Measurements from ENCODE around the gene AGAP2. TPM values are rescaled to one million over a fixed set of nuclear protein-coding genes. Genes with fewer than 3 reads are reported as not detected.
"Not testable (repeated sequence)": the region's sequence is repeated elsewhere in the genome, so short reads cannot be mapped to it uniquely, and the experiment has no call there.

Gene AGAP2
- total RNA-seq, result 7.6 TPM

DNA sequence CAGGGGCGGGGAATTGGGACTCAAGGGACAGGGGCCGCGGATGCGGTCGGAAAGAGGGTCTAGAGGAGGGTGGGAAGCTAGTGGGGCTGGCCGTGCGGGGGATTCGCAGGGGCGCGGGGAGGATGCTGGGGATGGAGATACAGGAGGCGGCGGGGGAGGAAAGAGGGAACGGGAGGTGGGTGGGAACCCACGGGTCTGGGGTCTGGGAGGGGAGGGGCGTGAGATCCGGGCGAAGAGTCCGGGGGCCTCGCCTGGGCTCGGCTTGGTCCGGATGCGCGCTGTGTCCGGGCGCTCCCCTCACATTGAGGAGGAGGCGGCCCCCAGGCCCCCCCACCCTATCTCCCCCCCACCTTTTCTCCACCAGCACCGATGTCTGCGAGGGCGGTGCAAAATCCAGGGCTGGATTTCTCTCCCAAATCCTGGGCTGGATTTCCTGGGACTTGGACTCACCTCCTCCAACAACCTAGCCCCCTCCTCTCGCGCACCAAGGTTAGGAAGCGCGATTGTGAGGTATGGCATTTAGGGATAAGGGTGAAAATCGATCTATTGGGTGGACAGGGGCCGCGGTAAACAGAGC, at the start of gene AGAP2:
TSS of gene AGAP2 (minus strand) at position 82 of the 577 bp plus-strand sequence. CDS start 496 bp downstream, outside the sequence.
- peaks cover 38% of the 10 kb centered on the region for H3K4me1 ChIP-seq (ENCODE audit: insufficient read depth, low read length)
- no peaks in the 10 kb centered on the region for H3K9me3 ChIP-seq (ENCODE audit: low read depth, low read length)
- no peaks in the 10 kb centered on the region for H3K27me3 ChIP-seq (ENCODE audit: insufficient read depth, low read length)
- no peak within 1 kb of the TSS for H3K4me3 ChIP-seq (ENCODE audit: low read length)

DNA sequence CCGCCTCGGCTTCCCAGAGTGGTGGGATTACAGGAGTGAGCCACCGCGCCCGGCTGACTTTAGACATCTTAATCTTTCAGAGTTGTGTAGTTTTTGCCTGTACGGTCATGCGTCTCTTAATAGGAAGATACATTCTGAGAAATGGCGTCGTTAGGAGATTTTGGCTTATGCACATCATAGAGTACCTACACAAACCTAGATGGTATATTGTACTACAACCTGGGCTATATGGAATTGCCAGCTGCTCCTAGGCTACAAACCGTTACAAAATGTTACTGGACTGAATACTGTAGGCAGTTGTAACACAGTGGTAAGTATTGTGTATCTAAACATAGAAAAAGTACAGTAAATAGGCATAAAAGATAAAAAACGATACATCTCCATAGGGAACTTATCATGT, 45.3 kb upstream of the AGAP2 start:
- Histone ChIP-seq H3K9me3 (ENCODE audit: low read depth, low read length) (no peaks in the 10 kb centered on the region), H3K27me3 (ENCODE audit: insufficient read depth, low read length) (no peaks in the 10 kb centered on the region), H3K4me1 (ENCODE audit: insufficient read depth, low read length) (peaks cover 39% of the 10 kb centered on the region), H3K4me3 (ENCODE audit: low read length) (no peak overlapping the region)

DNA sequence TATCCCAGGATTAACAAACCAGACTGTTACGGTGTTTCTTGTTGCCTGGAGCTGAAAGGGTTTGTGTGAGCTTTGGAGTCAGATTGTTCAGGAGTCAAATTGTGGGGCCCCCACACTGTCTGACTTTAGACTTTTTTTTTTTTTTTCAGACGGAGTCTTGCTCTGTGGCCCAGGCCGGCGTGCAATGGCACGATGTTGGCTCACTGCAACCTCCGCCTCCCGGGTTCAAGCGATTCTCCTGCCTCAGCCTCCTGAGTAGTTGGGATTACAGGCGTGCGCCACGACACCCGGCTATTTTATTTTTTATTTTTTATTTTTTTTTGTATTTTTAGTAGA, 44.9 kb upstream of the AGAP2 start:
- Histone ChIP-seq H3K27me3 (ENCODE audit: insufficient read depth, low read length) (no peaks in the 10 kb centered on the region), H3K4me1 (ENCODE audit: insufficient read depth, low read length) (peaks cover 39% of the 10 kb centered on the region), H3K9me3 (ENCODE audit: low read depth, low read length) (no peaks in the 10 kb centered on the region), H3K4me3 (ENCODE audit: low read length) (peak overlapping the region; percentile 83)

DNA sequence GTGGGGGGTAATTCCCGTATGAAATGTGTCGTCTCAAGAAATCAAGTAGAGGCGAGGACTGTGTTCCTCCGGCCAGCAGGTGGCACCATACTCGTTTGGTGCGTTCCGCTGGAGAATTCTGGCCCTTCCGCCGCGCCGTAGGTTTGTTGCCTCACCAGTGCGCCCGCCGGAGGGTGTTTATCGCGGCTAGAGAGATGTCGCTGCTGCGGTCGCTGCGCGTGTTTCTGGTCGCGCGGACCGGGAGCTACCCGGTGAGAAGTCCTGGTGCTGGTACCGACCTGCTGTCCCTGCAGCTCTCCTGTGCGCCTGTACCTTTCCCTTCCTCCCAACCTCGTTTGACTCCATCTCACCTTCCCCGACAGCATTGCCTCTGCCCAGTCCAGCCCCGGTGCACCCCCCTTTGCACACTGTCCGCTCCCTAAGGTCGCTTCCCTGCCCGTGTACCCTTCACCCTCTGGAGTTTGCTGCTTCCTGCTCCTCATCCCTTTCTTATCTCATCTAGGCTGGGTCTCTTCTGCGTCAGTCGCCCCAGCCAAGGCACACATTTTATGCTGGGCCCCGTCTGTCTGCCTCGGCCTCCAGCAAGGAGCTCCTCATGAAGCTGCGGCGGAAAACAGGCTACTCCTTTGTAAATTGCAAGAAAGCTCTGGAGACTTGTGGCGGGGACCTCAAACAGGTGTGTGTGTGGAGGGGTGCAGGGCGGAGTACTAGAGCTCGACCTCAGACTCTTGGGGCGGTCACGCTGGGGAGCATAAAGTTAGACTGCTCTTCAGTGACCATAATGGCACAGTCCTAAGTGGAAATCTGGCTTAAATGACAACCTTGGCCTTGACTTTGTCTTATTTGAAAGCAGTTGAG, 44.3 kb upstream of the AGAP2 start, which contains the start of gene TSFM:
TSS of gene TSFM (plus strand) at position 180 of the 858 bp plus-strand sequence. CDS start at position 195, 15 bp downstream.
- Histone ChIP-seq H3K4me3 (ENCODE audit: low read length) (peak within 1 kb of the TSS; percentile 83), H3K27me3 (ENCODE audit: insufficient read depth, low read length) (no peaks in the 10 kb centered on the region), H3K4me1 (ENCODE audit: insufficient read depth, low read length) (peaks cover 39% of the 10 kb centered on the region), H3K9me3 (ENCODE audit: low read depth, low read length) (no peaks in the 10 kb centered on the region)

DNA sequence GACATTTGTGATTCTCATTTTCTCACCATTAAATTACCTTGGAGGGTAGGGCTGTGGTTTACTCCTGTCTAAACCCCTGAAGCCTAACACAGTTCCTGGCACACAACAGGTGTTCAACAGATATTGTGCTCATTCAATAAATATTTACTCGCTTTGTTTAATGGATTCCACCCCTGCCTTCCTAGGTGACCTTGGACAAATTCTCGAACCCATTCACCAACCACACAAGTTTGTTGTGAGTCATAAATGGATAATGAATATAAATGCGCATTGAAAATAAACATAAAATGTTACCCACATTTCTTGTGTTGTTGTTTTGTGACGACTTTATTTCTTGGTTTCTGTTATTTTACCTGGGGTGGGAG, 43.7 kb upstream of the AGAP2 start:
- H3K4me3 ChIP-seq (ENCODE audit: low read length), result no peak overlapping the region
- peaks cover 39% of the 10 kb centered on the region for H3K4me1 ChIP-seq (ENCODE audit: insufficient read depth, low read length)
- no peaks in the 10 kb centered on the region for H3K9me3 ChIP-seq (ENCODE audit: low read depth, low read length)
- no peaks in the 10 kb centered on the region for H3K27me3 ChIP-seq (ENCODE audit: insufficient read depth, low read length)

DNA sequence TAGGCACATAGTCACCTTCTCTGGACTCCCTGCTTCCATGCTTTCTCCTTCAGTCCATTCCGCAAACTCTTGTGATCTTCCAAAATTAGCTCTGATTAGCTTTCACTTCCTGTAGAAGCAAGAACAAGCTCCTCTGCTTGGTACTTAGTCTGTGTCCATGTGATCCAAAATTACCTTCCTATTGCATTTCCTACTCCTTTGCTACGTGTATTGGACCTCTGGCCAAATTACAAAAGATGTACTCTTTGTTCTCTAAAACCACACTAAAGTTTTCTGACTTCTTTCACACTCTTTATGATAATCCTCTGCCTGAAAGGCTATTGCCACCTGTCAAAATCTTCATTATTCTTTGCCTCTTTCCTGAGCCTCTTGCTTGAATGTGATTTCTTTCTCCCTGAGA, 43.3 kb upstream of the AGAP2 start:
- no peak overlapping the region for H3K4me3 ChIP-seq (ENCODE audit: low read length)
- no peaks in the 10 kb centered on the region for H3K9me3 ChIP-seq (ENCODE audit: low read depth, low read length)
- no peaks in the 10 kb centered on the region for H3K27me3 ChIP-seq (ENCODE audit: insufficient read depth, low read length)
- H3K4me1 ChIP-seq (ENCODE audit: insufficient read depth, low read length), result peaks cover 39% of the 10 kb centered on the region

DNA sequence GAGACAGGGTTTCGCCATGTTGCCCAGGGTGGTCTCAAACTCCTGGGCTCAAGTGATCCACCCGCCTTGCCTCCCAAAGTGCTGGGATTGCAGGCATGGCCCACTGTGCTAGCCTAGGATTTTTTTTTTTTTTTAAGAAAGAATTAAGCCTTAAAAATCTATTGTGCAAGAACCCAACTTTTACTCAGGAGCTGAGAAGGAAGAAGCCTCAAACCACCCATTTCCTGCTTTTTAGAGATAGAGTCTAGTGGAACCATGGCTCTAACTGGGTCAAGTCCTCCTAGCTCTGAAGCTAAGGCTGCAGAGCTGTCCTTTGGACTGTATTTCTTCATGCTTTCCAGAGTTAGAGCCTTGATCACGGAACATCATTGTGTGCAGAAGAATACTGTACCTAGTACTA, 42.7 kb upstream of the AGAP2 start:
- H3K27me3 ChIP-seq (ENCODE audit: insufficient read depth, low read length), result no peaks in the 10 kb centered on the region
- no peak overlapping the region for H3K4me3 ChIP-seq (ENCODE audit: low read length)
- H3K9me3 ChIP-seq (ENCODE audit: low read depth, low read length), result no peaks in the 10 kb centered on the region
- H3K4me1 ChIP-seq (ENCODE audit: insufficient read depth, low read length), result peaks cover 39% of the 10 kb centered on the region

DNA sequence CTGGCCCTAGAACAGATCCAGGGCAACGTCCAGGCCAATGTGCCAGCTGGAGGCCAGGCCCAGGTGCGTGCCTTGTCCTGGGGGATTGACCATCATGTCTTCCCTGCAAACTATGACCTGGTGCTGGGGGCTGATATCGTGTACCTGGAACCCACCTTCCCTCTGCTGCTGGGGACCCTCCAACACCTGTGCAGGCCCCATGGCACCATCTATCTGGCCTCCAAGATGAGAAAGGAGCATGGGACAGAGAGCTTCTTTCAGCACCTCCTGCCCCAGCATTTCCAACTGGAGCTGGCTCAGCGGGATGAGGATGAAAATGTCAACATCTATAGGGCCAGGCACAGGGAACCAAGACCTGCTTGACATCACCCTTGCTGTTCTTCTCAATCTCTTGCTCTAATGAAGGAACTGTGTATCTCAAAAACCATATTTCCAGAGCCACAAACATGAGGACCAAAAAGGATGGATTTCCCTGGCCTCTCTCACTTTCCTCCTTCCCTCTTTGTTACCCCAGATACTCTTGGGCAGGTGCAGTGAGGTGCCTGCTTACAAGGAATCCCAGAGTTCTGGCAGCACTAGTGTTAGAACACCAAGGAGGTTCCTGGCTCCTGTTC, 41.8 kb upstream of the AGAP2 start:
- no peaks in the 10 kb centered on the region for H3K27me3 ChIP-seq (ENCODE audit: insufficient read depth, low read length)
- no peaks in the 10 kb centered on the region for H3K9me3 ChIP-seq (ENCODE audit: low read depth, low read length)
- H3K4me3 ChIP-seq (ENCODE audit: low read length), result no peak overlapping the region
- peaks cover 44% of the 10 kb centered on the region for H3K4me1 ChIP-seq (ENCODE audit: insufficient read depth, low read length)

DNA sequence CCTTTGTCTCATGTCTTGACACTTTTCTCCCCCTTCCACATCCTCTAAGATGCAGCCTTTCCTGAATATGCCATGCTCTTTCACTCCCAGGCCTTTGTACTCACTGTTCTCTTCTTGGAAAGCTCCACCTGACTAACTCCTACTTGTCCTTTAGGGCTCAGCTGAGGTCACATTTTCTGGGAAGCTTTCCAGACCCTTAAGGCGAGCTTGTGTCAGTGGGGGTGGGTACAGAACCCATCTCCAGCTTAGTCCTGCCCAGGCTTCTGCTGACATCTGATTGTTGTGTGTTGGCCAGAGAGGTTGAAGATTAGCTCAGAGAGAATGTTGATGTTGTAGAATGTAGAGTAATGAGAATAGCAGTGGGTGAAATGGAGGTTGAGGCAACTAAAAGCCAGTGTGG, 41.2 kb upstream of the AGAP2 start:
- H3K9me3 ChIP-seq (ENCODE audit: low read depth, low read length), result no peaks in the 10 kb centered on the region
- no peaks in the 10 kb centered on the region for H3K27me3 ChIP-seq (ENCODE audit: insufficient read depth, low read length)
- H3K4me1 ChIP-seq (ENCODE audit: insufficient read depth, low read length), result peaks cover 44% of the 10 kb centered on the region
- no peak overlapping the region for H3K4me3 ChIP-seq (ENCODE audit: low read length)

DNA sequence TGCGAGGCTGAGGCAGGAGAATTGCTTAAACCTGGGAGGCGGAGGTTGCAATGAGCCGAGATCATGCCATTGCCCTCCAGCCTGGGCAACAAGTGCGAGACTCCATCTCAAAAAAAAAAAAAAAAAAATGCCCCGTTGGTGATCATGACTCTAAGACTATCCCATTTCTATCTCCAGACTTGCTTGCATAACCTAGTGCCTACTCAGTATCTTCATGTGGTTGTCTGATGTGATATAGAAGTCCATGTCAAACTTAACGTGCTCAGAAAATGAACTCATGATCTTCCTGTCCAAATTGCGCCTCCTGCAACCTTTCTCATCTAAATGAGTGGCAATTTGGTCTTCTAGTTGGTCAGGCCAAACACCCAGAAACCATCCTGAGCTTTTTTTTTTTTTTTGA, 39.4 kb upstream of the AGAP2 start:
- H3K9me3 ChIP-seq (ENCODE audit: low read depth, low read length), result no peaks in the 10 kb centered on the region
- H3K4me1 ChIP-seq (ENCODE audit: insufficient read depth, low read length), result peaks cover 36% of the 10 kb centered on the region
- H3K4me3 ChIP-seq (ENCODE audit: low read length), result no peak overlapping the region
- no peaks in the 10 kb centered on the region for H3K27me3 ChIP-seq (ENCODE audit: insufficient read depth, low read length)

DNA sequence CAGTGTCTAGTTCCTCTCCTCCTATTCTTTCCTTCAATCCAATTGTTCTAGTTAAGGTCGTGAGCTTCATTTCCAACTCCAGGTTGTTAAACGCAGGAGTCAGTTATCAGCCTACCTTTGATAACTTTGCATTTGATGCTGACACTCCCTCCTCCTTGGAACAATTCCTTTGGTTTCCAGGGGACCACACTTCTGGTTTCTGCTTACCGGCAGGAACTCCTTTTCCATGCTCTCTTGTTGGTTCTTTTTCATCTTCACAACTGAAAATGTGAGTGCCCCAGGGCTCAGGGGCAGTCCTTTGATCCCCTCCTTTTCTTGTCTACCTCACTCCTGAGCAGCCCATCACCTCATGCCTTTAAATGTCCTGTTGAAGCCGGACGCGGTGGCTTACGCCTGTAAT, 38.8 kb upstream of the AGAP2 start:
- Histone ChIP-seq H3K27me3 (ENCODE audit: insufficient read depth, low read length) (no peaks in the 10 kb centered on the region), H3K4me3 (ENCODE audit: low read length) (no peak overlapping the region), H3K4me1 (ENCODE audit: insufficient read depth, low read length) (peaks cover 39% of the 10 kb centered on the region), H3K9me3 (ENCODE audit: low read depth, low read length) (no peaks in the 10 kb centered on the region)

DNA sequence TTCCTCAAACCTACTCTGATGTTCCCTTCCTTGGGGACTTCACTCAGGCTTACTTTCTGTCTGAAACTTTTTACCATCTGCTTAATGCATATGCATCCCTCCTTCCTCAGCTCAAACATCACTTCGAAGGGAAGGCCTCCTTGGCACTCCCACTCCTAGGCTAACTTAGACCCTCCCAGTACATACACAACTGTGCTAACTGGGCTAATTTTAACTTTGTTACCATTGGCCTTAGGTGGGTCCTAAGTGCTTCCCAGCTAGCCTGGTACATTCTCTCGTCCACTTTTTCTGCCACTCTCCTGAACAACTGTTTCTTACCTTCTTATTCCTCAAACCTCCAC, 37.7 kb upstream of the AGAP2 start:
- no peaks in the 10 kb centered on the region for H3K27me3 ChIP-seq (ENCODE audit: insufficient read depth, low read length)
- H3K4me1 ChIP-seq (ENCODE audit: insufficient read depth, low read length), result peaks cover 34% of the 10 kb centered on the region
- no peaks in the 10 kb centered on the region for H3K9me3 ChIP-seq (ENCODE audit: low read depth, low read length)
- no peak overlapping the region for H3K4me3 ChIP-seq (ENCODE audit: low read length)

DNA sequence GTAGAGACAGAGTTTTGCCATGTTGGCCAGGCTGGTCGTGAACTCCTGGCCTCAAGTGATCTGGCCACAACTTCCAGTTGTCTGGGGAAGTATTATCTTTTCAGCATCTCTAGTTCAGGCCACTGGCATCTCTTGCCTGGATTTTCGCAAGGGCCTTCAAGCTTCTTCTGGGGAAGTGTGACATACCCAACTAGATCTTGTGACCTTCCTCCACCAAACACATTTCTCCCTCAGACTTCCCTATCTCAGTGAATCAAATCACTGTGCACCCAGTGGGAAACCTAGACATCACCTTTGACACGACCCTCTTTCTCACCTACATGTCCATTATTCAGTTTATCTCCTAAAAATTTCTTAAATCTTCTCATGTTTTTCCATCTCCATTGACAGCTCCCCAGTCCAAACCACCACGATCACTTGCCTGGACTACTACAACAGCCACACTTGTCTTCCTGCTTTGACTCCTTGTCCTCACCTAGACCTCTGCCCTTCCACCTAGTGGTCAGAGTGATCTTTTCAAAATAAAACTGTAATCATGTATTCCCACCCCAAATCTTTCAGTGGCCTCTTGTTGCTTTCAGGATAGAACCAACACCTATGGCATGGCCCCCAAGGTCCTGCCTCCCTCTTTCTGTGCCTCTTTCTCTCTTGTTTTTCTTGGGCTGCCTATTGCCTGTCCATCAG, 37.2 kb upstream of the AGAP2 start:
- Histone ChIP-seq H3K27me3 (ENCODE audit: insufficient read depth, low read length) (no peaks in the 10 kb centered on the region), H3K4me1 (ENCODE audit: insufficient read depth, low read length) (peaks cover 34% of the 10 kb centered on the region), H3K9me3 (ENCODE audit: low read depth, low read length) (no peaks in the 10 kb centered on the region), H3K4me3 (ENCODE audit: low read length) (no peak overlapping the region)

DNA sequence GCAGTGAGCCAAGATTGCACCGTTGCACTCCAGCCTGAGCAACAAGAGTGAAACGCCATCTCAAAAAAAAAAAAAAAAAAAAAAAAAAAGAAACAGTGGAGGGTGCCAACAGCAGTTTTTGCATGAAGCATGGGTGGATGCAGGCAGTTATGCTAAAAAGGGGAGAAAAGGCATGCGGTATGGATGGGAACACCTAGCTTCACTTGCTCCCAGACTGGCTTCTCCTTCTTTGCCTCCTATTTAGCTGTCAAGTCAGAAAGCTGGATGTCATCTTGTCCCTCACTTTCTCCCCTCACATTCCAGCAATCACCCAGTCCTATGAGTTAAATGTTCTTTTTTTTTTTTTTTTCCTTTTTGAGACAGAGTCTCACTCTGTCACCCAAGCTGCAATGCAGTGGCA, 36.5 kb upstream of the AGAP2 start:
- no peaks in the 10 kb centered on the region for H3K9me3 ChIP-seq (ENCODE audit: low read depth, low read length)
- no peaks in the 10 kb centered on the region for H3K27me3 ChIP-seq (ENCODE audit: insufficient read depth, low read length)

DNA sequence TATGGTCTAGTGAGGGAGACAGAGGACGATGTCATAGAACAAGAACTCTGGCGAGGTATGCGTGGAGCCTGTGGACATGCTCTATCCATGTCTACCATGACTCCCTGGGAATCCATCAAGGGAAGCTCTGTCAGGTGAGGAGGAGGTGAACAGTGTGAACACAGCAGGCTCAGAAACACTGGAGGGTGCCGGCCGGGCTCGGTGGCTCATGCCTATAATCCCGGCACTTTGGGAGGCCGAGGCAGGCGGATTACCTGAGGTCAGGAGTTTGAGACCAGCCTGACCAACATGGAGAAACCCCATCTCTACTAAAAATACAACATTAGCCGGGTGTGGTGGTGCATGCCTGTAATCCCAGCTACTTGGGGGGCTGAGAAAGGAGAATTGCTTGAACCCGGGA, 36.1 kb upstream of the AGAP2 start:
- H3K9me3 ChIP-seq (ENCODE audit: low read depth, low read length); H3K4me3 ChIP-seq (ENCODE audit: low read length); H3K27me3 ChIP-seq (ENCODE audit: insufficient read depth, low read length): not testable (repeated sequence)
- H3K4me1 ChIP-seq (ENCODE audit: insufficient read depth, low read length), result peaks cover 29% of the 10 kb centered on the region

More for the DNA sequence above, 36.5 kb upstream of the AGAP2 start:
- Histone ChIP-seq H3K4me1 (ENCODE audit: insufficient read depth, low read length) (peaks cover 29% of the 10 kb centered on the region), H3K4me3 (ENCODE audit: low read length) (no peak overlapping the region)
